OCI-M1 (cell line): ENCODE measurements around the gene GABRQ.
"Not testable (repeated sequence)": the region's sequence is repeated elsewhere in the genome, so short reads cannot be mapped to it uniquely, and the experiment has no call there.

Experiments used
- DNase-seq: peaks from one replicate; lab custom pipeline; 2025; lab: John Stamatoyannopoulos, UW

The GABRQ gene

GRCh38 chrX:152658302-152658701 is 20.6 kb downstream of the GABRQ start:
- DNase-seq = no peak

GRCh38 chrX:152663086-152663485 is 25.4 kb downstream of the GABRQ start:
- DNase-seq = no peak

GRCh38 chrX:152674135-152674534 is 36.4 kb downstream of the GABRQ start:
- DNase-seq = no peak

DNA sequence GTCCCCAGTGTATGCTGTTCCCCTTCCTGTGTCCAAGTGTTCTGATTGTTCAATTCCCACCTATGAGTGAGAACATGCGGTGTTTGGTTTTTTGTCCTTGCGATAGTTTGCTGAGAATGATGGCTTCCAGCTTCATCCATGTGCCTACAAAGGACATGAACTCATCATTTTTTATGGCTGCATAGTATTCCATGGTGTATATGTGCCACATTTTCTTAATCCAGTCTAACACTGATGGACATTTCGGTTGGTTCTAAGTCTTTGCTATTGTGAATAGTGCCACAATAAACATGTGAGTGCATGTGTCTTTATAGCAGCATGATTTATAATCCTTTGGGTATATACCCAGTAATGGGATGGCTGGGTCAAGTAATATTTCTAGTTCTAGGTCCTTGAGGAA is 37.0 kb downstream of the GABRQ start:
- DNase-seq = not testable (repeated sequence)

GRCh38 chrX:152681012-152681411 is 43.3 kb downstream of the GABRQ start:
- not testable (repeated sequence) for DNase-seq

DNA sequence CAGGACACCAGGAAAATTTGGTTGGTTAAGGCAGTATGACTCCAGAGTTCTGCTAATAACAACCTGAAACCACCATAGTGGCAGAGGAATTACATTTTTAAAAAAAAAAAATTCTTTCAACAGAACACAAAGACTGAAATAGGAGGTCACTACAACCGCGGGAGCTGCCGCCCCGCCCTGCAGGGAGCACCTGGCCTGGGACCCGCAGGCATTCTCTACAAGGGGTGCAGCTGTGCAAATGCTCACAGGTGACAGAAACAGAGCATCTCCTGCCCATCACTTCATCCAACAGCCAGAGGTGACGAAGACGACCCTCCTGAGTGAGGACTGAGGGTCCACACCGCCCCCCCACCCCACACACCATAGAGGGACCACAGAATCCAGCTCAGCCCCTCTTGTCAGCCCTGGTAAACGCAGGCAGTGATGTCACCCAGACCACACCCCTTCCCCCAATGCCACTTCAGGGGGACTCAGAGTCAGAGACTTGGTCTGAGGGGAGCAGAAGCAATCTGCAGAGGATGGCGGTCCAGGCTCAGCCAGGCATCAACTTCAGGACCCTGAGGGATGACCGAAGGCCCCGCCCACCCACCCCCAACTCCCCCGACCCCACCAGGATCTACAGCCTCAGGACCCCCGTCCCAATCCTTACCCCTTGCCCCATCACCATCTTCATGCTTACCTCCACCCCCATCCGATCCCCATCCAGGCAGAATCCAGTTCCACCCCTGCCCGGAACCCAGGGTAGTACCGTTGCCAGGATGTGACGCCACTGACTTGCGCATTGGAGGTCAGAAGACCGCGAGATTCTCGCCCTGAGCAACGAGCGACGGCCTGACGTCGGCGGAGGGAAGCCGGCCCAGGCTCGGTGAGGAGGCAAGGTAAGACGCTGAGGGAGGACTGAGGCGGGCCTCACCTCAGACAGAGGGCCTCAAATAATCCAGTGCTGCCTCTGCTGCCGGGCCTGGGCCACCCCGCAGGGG is 60.5 kb downstream of the GABRQ start, which contains the start of gene MAGEA3:
Gene MAGEA3 (plus strand): TSS at position 843 of the 980 bp plus-strand sequence. CDS start 2,039 bp downstream, outside the sequence.
- not testable (repeated sequence) for DNase-seq

- not testable (repeated sequence) for DNase-seq
Measured at GRCh38 chrX:152700390-152700789, 62.7 kb downstream of the GABRQ start.

- DNase-seq = not testable (repeated sequence)
Measured at GRCh38 chrX:152706500-152706899, 68.8 kb downstream of the GABRQ start.
